SK-N-SH treated with all-trans-retinoic acid at 6 μM for 48 hours (cell line): ENCODE measurements around the gene MXRA8.

Source experiments
- ARNTL ChIP-seq: fragments of 450-650 bp; formaldehyde crosslinking; IDR thresholded peaks from 2 replicates; pipeline ENCODE4 v1.5.0; 2020; ENCODE audit warnings: low read depth, mild to moderate bottlenecking, moderate library complexity, borderline replicate concordance
- BACH2 ChIP-seq: fragments of 250-450 bp; sonication (Bioruptor Pico); IDR thresholded peaks from 2 replicates; pipeline ENCODE4 v1.9.0; 2021; ENCODE audit warnings: mild to moderate bottlenecking, borderline replicate concordance
- CREB5 ChIP-seq: fragments of 250-450 bp; sonication (Bioruptor Pico); IDR thresholded peaks from 2 replicates; pipeline ENCODE4 v1.5.1; 2020; ENCODE audit warnings: low read depth, mild to moderate bottlenecking, moderate library complexity
- CSRNP3 ChIP-seq: fragments of 250-450 bp; sonication (Bioruptor Pico); IDR thresholded peaks from 2 replicates; pipeline ENCODE4 v1.5.1; 2021; ENCODE audit warnings: mild to moderate bottlenecking, moderate library complexity
- ESRRG ChIP-seq: fragments of 250-450 bp; sonication (Bioruptor Pico); IDR thresholded peaks from 2 replicates; pipeline ENCODE4 v1.6.1; 2021; ENCODE audit warnings: mild to moderate bottlenecking
- PATZ1 ChIP-seq: fragments of 250-450 bp; sonication (Bioruptor Pico); IDR thresholded peaks from 2 replicates; pipeline ENCODE4 v1.8.0; 2020; ENCODE audit warnings: mild to moderate bottlenecking, moderate library complexity, borderline replicate concordance
- POU6F1 ChIP-seq: fragments of 250-450 bp; sonication (Bioruptor Pico); IDR thresholded peaks from 2 replicates; pipeline ENCODE4 v1.8.0; 2021; ENCODE audit warnings: low read depth, mild to moderate bottlenecking, moderate library complexity, borderline replicate concordance
- RARB ChIP-seq: fragments of 250-450 bp; sonication (Bioruptor Pico); IDR thresholded peaks from 2 replicates; pipeline ENCODE4 v1.8.0; 2021; ENCODE audit warnings: mild to moderate bottlenecking, moderate library complexity
- TCF4 ChIP-seq: fragments of 250-450 bp; sonication (Bioruptor Pico); IDR thresholded peaks from 2 replicates; pipeline ENCODE4 v1.8.0; 2021; ENCODE audit warnings: mild to moderate bottlenecking, moderate library complexity, borderline replicate concordance
- TSHZ2 ChIP-seq: fragments of 250-450 bp; sonication (Bioruptor Pico); IDR thresholded peaks from 2 replicates; pipeline ENCODE4 v1.5.0; 2020; ENCODE audit warnings: mild to moderate bottlenecking, moderate library complexity
- ZC3H10 ChIP-seq: fragments of 250-450 bp; sonication (Bioruptor Pico); IDR thresholded peaks from 2 replicates; pipeline ENCODE4 v1.5.1; 2021; ENCODE audit warnings: mild to moderate bottlenecking, moderate library complexity
- ZFP3 ChIP-seq: fragments of 250-450 bp; sonication (Bioruptor Pico); IDR thresholded peaks from 2 replicates; pipeline ENCODE4 v1.5.0; 2020; ENCODE audit warnings: mild to moderate bottlenecking, moderate library complexity
- ZFP30 ChIP-seq: fragments of 450-650 bp; formaldehyde crosslinking; IDR thresholded peaks from 2 replicates; pipeline ENCODE4 v1.5.0; 2022; ENCODE audit warnings: mild to moderate bottlenecking, moderate library complexity
- ZNF70 ChIP-seq: fragments of 450-650 bp; formaldehyde crosslinking; IDR thresholded peaks from 2 replicates; pipeline ENCODE4 v1.5.0; 2020; ENCODE audit warnings: mild to moderate bottlenecking, moderate library complexity

GRCh38 chr1:1400576-1401456, 42.5 kb upstream of the MXRA8 start:
- TF ChIP-seq ZNF70 (CRISPR knock-in tag), result no peak
- TF ChIP-seq PATZ1 (CRISPR knock-in tag), result no peak
- TF ChIP-seq ZC3H10 (CRISPR knock-in tag), result no peak
- TF ChIP-seq TSHZ2, result no peak
- no peak for TF ChIP-seq POU6F1
- TF ChIP-seq RARB, result no peak
- TF ChIP-seq ZFP3 (CRISPR knock-in tag), result no peak
- no peak for TF ChIP-seq ARNTL (CRISPR knock-in tag)
- no peak for TF ChIP-seq BACH2 (CRISPR knock-in tag)
- no peak for TF ChIP-seq CREB5
- no peak for TF ChIP-seq ZFP30 (CRISPR knock-in tag)
- TF ChIP-seq CSRNP3 (CRISPR knock-in tag), result no peak
- TF ChIP-seq TCF4 (CRISPR knock-in tag), result no peak
- TF ChIP-seq ESRRG (CRISPR knock-in tag), result no peak
